ENCODE measurements around the gene IL17A.
"Not testable (repeated sequence)": the region's sequence is repeated elsewhere in the genome, so short reads cannot be mapped to it uniquely, and the experiment has no call there.

The IL17A gene

DNA sequence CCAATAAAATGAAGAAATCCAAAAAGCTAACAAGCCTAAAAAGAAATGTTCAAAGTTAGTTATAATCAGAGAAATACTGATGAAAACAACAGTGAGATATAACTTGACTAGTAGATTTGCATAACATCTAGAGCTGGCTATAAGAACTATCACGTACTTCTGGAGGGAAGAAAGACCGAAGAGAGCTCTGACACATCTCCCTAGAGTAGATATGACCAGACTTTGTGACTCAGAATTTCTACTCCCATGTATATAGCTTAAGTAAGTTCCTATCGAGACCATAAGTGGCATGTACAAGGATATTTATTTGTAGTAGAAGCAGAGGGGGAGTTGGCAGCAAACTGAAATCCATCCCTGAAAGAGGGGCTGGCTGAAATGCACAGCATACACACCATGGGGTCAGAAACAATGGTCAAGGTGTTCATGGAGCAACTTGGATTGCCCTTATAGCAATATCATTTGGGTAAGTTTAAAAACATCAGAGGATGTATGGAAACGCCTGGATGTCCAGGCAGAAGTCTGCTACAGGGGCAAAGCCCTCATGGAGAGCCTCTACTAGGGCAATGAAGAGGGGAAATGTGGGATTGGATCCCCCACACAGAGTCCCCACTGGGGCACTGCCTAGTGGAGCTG is 25.6 kb upstream of the IL17A start:
- Histone ChIP-seq H3K9me3 (ENCODE audit: low read depth, low read length) (no peaks in the 10 kb centered on the region), H3K9ac (ENCODE audit: insufficient read length) (no peak overlapping the region), H3K36me3 (ENCODE audit: insufficient read depth, low read length) (no peaks in the 10 kb centered on the region), H3K4me3 (no peak overlapping the region), H3K27ac (no peak overlapping the region)
- TF ChIP-seq POLR2AphosphoS5 (IDR thresholded peaks at IDR 0.05; ENCODE audit: borderline replicate concordance, low read depth, low read length) (no peak), FOXP2 (optimal IDR thresholded peaks at IDR 0.05; ENCODE audit: control extremely low read depth, extremely low read length, insufficient read depth) (no peak), EZH2 (IDR thresholded peaks at IDR 0.05) (no peak)
- no peak for DNase-seq (ENCODE audit: low read depth, low spot score)

DNA sequence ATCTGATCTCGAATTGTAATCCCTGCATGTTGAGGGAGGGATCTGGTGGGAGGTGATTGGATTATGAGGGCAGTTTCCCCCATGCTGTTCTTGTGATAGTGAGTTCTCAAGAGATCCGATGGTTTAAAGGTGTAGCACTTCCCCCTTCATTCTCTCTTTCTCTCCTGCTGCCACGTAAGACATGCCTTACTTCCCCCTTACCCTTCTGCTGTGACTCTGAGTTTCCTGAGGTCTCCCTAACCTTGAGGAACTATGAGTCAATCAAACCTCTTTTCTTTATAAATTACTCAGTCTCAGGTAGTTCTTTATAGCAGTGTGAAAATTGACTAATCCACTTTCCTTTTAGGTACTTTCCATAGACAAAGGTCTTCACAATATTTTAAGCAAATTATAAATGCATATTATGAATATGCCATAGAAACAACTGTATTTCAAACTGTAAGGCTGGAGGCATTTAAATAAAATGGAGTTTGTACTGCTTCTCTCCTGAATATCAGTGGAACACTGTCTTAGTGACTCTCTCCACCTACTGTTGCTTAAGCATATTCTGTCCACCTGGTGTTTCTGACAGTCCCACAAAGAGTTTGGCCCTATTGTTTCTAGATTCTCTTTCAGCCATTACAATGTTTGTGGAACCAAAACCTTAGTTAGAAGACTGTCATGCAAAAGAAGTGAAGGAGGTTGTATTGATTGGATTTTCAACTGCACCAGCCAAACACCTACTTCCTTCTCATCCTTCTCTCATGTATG is 24.3 kb upstream of the IL17A start:
- DNase-seq (ENCODE audit: low read depth, low spot score), result no peak
- Histone ChIP-seq H3K27ac (no peak overlapping the region), H3K9ac (ENCODE audit: insufficient read length) (no peak overlapping the region), H3K9me3 (ENCODE audit: low read depth, low read length) (no peaks in the 10 kb centered on the region), H3K36me3 (ENCODE audit: insufficient read depth, low read length) (no peaks in the 10 kb centered on the region), H3K4me3 (no peak overlapping the region)
- TF ChIP-seq FOXP2 (optimal IDR thresholded peaks at IDR 0.05; ENCODE audit: control extremely low read depth, extremely low read length, insufficient read depth) (no peak), EZH2 (IDR thresholded peaks at IDR 0.05) (no peak), POLR2AphosphoS5 (IDR thresholded peaks at IDR 0.05; ENCODE audit: borderline replicate concordance, low read depth, low read length) (no peak)

DNA sequence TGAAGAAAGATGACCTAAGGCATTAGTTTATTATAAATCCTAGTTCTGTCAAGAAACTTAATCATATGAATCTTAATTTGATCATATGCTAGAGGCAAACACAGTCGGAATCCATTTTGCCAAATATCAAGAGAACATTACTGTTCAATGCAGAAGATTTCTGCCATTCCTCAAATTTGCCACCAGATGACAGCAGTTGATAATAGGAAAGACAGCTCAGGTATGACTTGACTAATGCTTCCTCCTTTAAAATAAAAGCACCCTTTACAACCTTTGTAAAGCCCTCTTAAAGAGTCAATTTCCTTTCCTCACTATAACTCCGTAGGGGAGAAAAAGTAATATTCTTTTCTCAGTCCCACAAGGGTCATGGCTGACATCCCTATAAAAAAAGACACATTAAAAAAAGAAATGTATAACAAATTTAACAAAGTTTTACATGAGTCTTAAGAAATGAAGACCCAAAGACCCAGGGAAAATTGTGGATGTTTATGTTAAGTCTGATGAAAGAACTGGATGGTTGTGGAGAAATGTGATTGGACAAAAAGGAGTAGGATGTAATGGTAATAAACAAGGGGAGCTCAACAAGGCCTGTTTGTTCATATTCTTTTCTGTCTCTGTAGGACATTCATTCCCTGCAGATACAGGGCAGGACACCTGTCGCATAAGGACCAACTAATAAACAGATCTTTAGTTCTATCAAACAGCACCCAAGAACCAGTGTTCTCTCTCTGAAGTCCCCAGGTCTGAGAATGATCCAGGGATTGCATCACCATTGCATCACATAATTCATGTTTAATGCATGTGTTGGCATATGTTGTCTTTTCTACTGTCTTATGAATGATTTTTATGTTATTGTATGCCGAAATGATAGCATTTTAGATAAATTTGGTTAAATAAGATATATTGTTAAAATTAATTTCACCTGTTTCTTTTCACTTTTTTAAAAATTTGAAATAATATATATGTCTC is 23.0 kb upstream of the IL17A start:
- H3K27ac ChIP-seq, result peak overlapping the region; percentile 49; the same call in 1 of the 2 replicates
- no peaks in the 10 kb centered on the region for H3K36me3 ChIP-seq (ENCODE audit: insufficient read depth, low read length)
- TF ChIP-seq FOXP2 (optimal IDR thresholded peaks at IDR 0.05; ENCODE audit: control extremely low read depth, extremely low read length, insufficient read depth) (no peak), EZH2 (IDR thresholded peaks at IDR 0.05) (no peak), POLR2AphosphoS5 (IDR thresholded peaks at IDR 0.05; ENCODE audit: borderline replicate concordance, low read depth, low read length) (no peak)
- no peaks in the 10 kb centered on the region for H3K9me3 ChIP-seq (ENCODE audit: low read depth, low read length)
- peak; percentile 62 for DNase-seq (ENCODE audit: low read depth, low spot score)
- H3K9ac ChIP-seq (ENCODE audit: insufficient read length), result peak overlapping the region; percentile 26
- no peak overlapping the region for H3K4me3 ChIP-seq

DNA sequence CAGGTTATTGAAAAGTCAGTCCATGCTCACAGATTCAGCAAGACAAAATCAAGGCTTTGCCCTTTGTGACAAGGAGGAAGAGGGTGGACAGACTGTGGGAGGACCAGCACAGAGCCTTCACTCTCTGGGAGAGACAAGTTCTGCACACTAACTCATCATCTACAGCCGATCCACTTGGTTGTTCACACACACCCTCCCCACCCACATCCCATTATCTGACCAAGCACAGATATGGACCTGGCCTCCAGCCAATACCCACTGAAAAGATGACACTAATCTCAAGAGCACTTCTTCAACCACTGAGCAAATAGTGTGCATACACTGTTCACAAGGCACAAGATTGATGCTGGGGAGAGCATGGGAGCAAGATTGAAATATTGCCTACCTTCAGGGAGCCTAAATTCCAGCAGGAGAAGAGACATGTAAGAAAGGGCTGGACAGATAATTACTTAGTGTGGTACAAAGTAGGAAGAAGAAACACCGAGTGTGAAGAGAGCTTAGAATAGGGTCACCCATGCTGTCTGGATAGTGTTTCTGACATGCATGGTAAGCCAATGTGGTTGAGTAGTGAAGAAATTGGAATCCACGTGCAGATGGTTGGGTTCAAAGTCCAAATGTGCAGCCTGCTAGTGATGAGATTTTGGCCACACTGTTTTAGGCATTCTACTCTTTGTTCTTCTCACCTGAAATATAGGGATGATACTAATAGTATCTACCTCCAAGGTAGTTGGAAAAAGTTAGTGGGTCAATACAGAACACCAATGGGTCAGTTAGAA is 21.7 kb upstream of the IL17A start:
- no peak overlapping the region for H3K9ac ChIP-seq (ENCODE audit: insufficient read length)
- TF ChIP-seq POLR2AphosphoS5 (IDR thresholded peaks at IDR 0.05; ENCODE audit: borderline replicate concordance, low read depth, low read length), result no peak
- no peak for TF ChIP-seq EZH2 (IDR thresholded peaks at IDR 0.05)
- TF ChIP-seq FOXP2 (optimal IDR thresholded peaks at IDR 0.05; ENCODE audit: control extremely low read depth, extremely low read length, insufficient read depth), result no peak
- H3K27ac ChIP-seq, result no peak overlapping the region; the same call in 1 of the 2 replicates
- H3K9me3 ChIP-seq (ENCODE audit: low read depth, low read length), result no peaks in the 10 kb centered on the region
- no peak overlapping the region for H3K4me3 ChIP-seq
- no peak for DNase-seq (ENCODE audit: low read depth, low spot score)
- H3K36me3 ChIP-seq (ENCODE audit: insufficient read depth, low read length), result no peaks in the 10 kb centered on the region

DNA sequence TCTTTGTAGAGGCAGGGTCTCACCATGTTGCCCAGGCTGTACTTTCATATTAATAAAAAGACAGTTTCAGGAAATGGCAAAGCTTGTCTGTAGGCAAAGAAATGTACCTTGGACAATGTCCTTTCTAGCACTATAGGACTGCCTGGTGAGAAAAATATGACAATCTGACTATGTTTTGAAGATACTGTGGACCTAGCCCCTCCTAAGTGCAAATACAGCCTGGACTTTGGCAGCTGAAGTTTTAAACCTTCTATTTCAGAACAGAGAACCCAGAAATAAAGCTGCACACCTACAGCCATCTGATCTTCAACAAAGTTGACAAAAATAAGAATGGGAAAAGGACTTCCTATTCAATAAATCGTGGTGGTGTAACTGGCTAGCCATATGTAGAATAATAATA is 18.9 kb upstream of the IL17A start:
- Histone ChIP-seq H3K9me3 (ENCODE audit: low read depth, low read length) (no peaks in the 10 kb centered on the region), H3K27ac (no peak overlapping the region), H3K4me3 (no peak overlapping the region), H3K36me3 (ENCODE audit: insufficient read depth, low read length) (no peaks in the 10 kb centered on the region), H3K9ac (ENCODE audit: insufficient read length) (no peak overlapping the region)
- DNase-seq (ENCODE audit: low read depth, low spot score), result no peak
- TF ChIP-seq FOXP2 (optimal IDR thresholded peaks at IDR 0.05; ENCODE audit: control extremely low read depth, extremely low read length, insufficient read depth), result no peak
- TF ChIP-seq EZH2 (IDR thresholded peaks at IDR 0.05), result no peak
- no peak for TF ChIP-seq POLR2AphosphoS5 (IDR thresholded peaks at IDR 0.05; ENCODE audit: borderline replicate concordance, low read depth, low read length)

- not testable (repeated sequence) for H3K27ac ChIP-seq; H3K9me3 ChIP-seq (ENCODE audit: low read depth, low read length)
These were observed 17.8 kb upstream of the IL17A start for GRCh38 chr6:52168351-52168750.

GRCh38 chr6:52174118-52174517 is 12.1 kb upstream of the IL17A start:
- TF ChIP-seq FOXP2 (optimal IDR thresholded peaks at IDR 0.05; ENCODE audit: control extremely low read depth, extremely low read length, insufficient read depth) (no peak), EZH2 (IDR thresholded peaks at IDR 0.05) (no peak), POLR2AphosphoS5 (IDR thresholded peaks at IDR 0.05; ENCODE audit: borderline replicate concordance, low read depth, low read length) (no peak)
- no peak overlapping the region for H3K9ac ChIP-seq (ENCODE audit: insufficient read length)
- H3K27ac ChIP-seq, result no peak overlapping the region
- no peaks in the 10 kb centered on the region for H3K36me3 ChIP-seq (ENCODE audit: insufficient read depth, low read length)
- no peak for DNase-seq (ENCODE audit: low read depth, low spot score)
- H3K4me3 ChIP-seq, result no peak overlapping the region
- no peaks in the 10 kb centered on the region for H3K9me3 ChIP-seq (ENCODE audit: low read depth, low read length)

More at GRCh38 chr6:52168351-52168750, 17.8 kb upstream of the IL17A start:
- H3K36me3 ChIP-seq (ENCODE audit: insufficient read depth, low read length); DNase-seq (ENCODE audit: low read depth, low spot score); H3K9ac ChIP-seq (ENCODE audit: insufficient read length); H3K4me3 ChIP-seq: not testable (repeated sequence)
